ENCODE data around the gene TMCO4. TPM values are rescaled to one million over a fixed set of nuclear protein-coding genes. Genes with fewer than 3 reads are reported as not detected.
"Not testable (repeated sequence)": the region's sequence is repeated elsewhere in the genome, so short reads cannot be mapped to it uniquely, and the experiment has no call there.

Gene TMCO4
- total and polyA plus RNA-seq, 11 donors, result 6.3 to 14.3 (median 7.6) TPM

GRCh38 chr1:19819701-19820100 lies 20.0 kb upstream of the TMCO4 start:
- no peak for TF ChIP-seq CTCF (IDR thresholded peaks at IDR 0.05)
- no peak for TF ChIP-seq POLR2A (IDR thresholded peaks at IDR 0.05)
- H3K9me3 ChIP-seq, result no peaks in the 10 kb centered on the region
- H3K4me3 ChIP-seq, result no peak overlapping the region
- no peak overlapping the region for H3K27ac ChIP-seq
- H3K4me1 ChIP-seq, result no peaks in the 10 kb centered on the region
- intact Hi-C loops (cut with DNase I), result no loop called here
- DNase-seq (no peak), ATAC-seq (no peak)
- 61 to 67% (median 65%) methylated on average over 5 of the region's 5 CpGs for WGBS, 4 donors
- H3K27me3 ChIP-seq, result no peaks in the 10 kb centered on the region
- H3K36me3 ChIP-seq, result no peaks in the 10 kb centered on the region

GRCh38 chr1:19818324-19818723 lies 18.6 kb upstream of the TMCO4 start:
- DNase-seq, result no peak
- ATAC-seq, result no peak

DNA sequence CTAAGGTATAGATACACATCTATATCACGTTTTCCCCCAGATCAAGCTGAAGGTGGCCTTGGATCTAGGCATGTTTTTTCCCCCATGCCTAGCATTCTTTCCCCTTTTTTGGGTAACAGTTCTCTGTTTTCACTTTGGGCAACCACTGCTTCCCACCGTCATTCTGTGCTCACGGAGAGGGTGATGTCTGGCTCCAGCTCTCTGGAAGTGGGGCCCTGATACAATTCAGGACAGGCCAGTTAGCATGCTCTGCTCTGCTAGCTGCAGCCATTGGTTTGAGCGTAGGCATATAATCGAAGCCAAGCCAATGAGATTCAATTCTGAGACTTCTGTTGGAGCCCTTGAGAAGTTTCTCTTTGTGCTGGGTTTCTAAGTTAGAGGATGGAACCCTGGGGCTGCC lies 17.4 kb upstream of the TMCO4 start:
- Histone ChIP-seq H3K36me3 (no peaks in the 10 kb centered on the region), H3K4me1 (no peaks in the 10 kb centered on the region), H3K9me3 (no peaks in the 10 kb centered on the region), H3K27me3 (no peaks in the 10 kb centered on the region), H3K4me3 (no peak overlapping the region), H3K27ac (no peak overlapping the region)
- TF ChIP-seq POLR2A (IDR thresholded peaks at IDR 0.05) (no peak), CTCF (IDR thresholded peaks at IDR 0.05) (no peak)
- intact Hi-C loops (cut with DNase I), result no loop called here
- DNase-seq (no peak), ATAC-seq (no peak)
- WGBS, 4 donors, result 69 to 85% (median 74%) methylated on average over 5 of the region's 5 CpGs

More at GRCh38 chr1:19818324-19818723, 18.6 kb upstream of the TMCO4 start:
- Histone ChIP-seq H3K36me3 (no peaks in the 10 kb centered on the region), H3K4me1 (no peaks in the 10 kb centered on the region), H3K9me3 (no peaks in the 10 kb centered on the region), H3K4me3 (no peak overlapping the region), H3K27ac (no peak overlapping the region), H3K27me3 (no peaks in the 10 kb centered on the region)
- TF ChIP-seq POLR2A (IDR thresholded peaks at IDR 0.05) (no peak), CTCF (IDR thresholded peaks at IDR 0.05) (no peak)
- WGBS, 4 donors, result 89 to 95% (median 91%) methylated on average over 3 of the region's 3 CpGs
- intact Hi-C loops (cut with DNase I), result no loop called here

- H3K9me3 ChIP-seq; ATAC-seq; DNase-seq; H3K4me1 ChIP-seq; intact Hi-C loops (cut with DNase I); H3K36me3 ChIP-seq; H3K27ac ChIP-seq; H3K27me3 ChIP-seq; H3K4me3 ChIP-seq: not testable (repeated sequence)
- 43 to 51% (median 47%) methylated on average over 1 of the region's 1 CpG for WGBS, 4 donors
Observed at GRCh38 chr1:19816737-19817086, 17.0 kb upstream of the TMCO4 start.
